ENCODE data around the gene PTBP1. TPM values are rescaled to one million over a fixed set of nuclear protein-coding genes. Genes with fewer than 3 reads are reported as not detected.
"Not testable (repeated sequence)": the region's sequence is repeated elsewhere in the genome, so short reads cannot be mapped to it uniquely, and the experiment has no call there.

PTBP1 gene
- total RNA-seq, 1 donor from 2014 or later = 123 TPM

DNA sequence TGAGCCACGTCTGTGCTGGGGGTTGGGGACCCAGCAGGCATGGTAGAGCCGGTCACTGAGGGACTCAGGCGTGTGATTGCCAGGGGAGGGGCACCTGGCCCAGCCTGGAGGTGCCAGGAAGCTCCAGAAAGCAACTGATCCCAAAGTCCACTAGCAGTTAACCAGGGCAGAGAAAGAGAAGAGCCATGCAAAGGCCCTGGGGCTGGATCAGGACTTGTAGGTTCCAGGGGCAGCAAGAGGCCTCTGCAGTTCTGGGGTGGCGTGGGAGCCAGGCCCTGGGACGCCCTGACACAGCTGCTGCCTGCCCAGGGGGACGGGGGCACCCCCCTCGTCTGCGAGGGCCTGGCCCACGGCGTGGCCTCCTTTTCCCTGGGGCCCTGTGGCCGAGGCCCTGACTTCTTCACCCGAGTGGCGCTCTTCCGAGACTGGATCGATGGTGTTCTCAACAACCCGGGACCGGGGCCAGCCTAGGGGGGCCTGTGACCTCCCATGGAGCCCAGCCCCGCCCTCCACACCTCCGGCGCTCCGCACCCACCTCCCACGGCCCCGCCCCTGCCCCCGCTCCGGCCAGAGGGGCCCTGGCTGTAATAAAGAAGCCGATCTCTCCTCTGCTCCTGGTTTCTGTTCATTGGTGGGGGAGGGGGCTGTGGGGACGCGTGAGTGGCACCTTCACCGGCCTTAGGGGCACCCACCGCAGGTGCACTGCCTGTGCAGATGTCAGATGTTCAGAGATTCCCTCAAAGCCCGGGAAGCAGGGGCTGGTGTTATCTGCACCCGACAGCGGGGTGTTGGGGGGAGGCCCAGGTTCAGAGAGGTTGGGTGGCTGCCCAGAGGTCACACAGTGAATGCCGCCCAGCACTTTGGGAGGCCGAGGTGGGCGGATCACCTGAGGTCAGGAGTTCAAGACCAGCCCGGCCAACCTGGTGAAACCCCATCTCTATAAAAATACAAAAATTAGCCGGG lies 34.4 kb downstream of the PTBP1 start:
- DNase-seq = no peak

GRCh38 chr19:834216-834615 lies 37.0 kb downstream of the PTBP1 start:
- DNase-seq = no peak

DNA sequence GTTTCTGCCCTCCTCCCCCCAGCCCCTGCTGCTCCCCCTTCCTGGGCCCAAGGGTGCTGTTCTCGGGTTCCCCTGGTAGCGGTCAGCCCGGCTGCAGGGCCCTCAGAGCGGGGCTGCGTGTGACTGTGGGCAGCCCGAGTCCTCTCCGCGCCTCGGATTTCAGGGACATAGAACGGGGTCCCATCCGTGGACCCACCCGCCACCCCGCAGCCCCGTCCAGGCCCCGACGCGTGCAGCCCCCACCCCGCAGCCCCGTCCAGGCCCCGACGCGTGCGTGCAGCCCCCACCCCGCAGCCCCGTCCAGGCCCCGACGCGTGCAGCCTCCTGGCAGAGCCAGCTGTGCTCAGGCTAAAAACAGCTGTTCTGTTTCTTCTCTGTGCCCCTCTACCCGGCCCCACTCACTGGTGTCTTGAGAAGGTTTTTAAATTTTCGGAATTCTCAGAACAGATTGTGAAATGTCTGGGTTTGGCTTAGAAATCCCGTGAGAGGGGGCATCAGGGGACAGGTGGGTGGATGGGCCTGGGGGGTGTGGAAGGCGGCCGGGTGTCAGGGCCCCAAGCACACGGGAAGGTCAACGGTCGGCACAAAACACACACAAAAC lies 38.1 kb downstream of the PTBP1 start:
- DNase-seq = no peak

- no peak for DNase-seq
Measured at GRCh38 chr19:840519-841206, 43.4 kb downstream of the PTBP1 start, which contains the start of gene PRTN3. PRTN3 (plus strand) TSS chr19:840999; CDS start chr19:841009, 10 bp downstream.

- not testable (repeated sequence) for DNase-seq
Measured at GRCh38 chr19:842802-843179, 45.5 kb downstream of the PTBP1 start.

- no peak for DNase-seq
Measured at GRCh38 chr19:843180-843835, 46.1 kb downstream of the PTBP1 start.

- DNase-seq = no peak
Measured at GRCh38 chr19:843836-844545, 46.7 kb downstream of the PTBP1 start.

DNA sequence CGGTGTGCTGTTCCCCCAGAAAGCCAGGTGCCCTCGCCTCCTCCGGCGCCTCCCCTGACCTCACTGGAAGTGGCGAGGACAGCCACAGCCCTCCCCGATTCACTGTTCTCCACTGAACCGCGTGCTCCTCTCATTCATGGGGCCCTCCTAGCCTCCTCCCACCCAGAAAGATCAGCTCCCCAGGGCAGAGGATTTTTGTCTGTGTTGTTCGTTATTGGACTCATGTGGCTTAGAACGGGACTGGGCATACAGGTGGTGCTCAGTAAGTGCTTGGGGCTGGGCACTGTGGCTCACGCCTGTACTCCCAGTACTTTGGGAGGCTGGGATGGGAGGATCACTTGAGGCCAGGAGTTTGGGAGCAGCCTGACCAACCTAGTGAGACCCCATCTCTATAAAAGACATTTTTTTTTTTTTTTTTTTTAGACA lies 47.3 kb downstream of the PTBP1 start:
- DNase-seq = no peak

GRCh38 chr19:845707-846521 lies 48.7 kb downstream of the PTBP1 start:
- no peak for DNase-seq

- no peak for DNase-seq
Measured at GRCh38 chr19:848386-848921, 51.2 kb downstream of the PTBP1 start.

GRCh38 chr19:849195-849594 lies 51.9 kb downstream of the PTBP1 start:
- DNase-seq = not testable (repeated sequence)

GRCh38 chr19:850221-850978 lies 53.1 kb downstream of the PTBP1 start:
- DNase-seq = no peak

GRCh38 chr19:850979-851335 lies 53.7 kb downstream of the PTBP1 start:
- DNase-seq = no peak

- DNase-seq = no peak
Measured at GRCh38 chr19:852136-853013, 55.1 kb downstream of the PTBP1 start, which contains the start of gene ELANE. ELANE (plus strand) TSS chr19:852303; CDS start chr19:852329, 26 bp downstream.

- DNase-seq = no peak
Measured at GRCh38 chr19:853014-853585, 55.8 kb downstream of the PTBP1 start.

GRCh38 chr19:853614-854220 lies 56.5 kb downstream of the PTBP1 start:
- not testable (repeated sequence) for DNase-seq

GRCh38 chr19:854549-854948 lies 57.3 kb downstream of the PTBP1 start:
- DNase-seq = no peak

- no peak for DNase-seq
Measured at GRCh38 chr19:855142-855541, 57.9 kb downstream of the PTBP1 start.
